ENCODE measurements around the gene TMEM151B.
"Not testable (repeated sequence)": the region's sequence is repeated elsewhere in the genome, so short reads cannot be mapped to it uniquely, and the experiment has no call there.

TMEM151B gene

DNA sequence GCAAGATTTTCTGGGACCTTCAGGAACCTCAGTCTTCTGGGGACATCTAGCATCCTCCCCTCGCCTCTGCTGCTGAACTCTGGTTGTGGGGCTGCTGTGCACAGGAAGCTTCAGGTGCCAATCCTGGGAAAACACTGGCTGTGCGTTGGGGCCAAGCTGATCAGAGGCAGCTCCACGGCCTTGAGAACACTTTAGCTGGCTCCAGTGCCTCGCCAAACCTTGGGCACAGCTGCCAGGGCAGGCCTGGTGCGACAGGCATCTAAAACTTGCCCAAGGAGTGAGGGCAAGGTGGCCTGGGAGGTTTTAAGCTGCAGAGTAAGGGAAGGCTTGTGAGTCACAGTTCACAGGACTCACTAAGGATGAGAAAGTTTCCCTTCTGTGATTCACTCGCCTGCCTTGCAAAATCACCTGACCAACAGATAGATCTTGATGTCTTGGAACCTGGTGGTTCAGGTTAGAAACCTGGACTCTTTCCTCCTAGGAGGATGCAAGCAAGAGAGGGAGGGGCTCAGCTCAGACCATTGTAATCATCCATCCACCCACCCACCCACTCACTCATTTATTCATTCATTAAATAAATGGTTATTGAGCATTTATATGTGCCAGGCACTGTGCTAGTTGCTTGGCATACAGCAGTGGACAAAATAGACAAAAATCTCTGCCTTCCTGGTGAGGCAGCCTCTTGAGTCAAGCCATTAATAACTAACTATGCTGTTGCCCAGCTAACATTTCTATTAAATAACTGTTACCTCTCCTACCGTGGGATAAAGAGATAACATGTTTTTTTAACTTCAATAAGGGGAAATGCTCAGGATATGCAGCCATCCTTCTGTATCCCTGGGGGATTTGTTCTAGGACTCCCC lies 69.7 kb downstream of the TMEM151B start:
- DNase-seq, result no peak

DNA sequence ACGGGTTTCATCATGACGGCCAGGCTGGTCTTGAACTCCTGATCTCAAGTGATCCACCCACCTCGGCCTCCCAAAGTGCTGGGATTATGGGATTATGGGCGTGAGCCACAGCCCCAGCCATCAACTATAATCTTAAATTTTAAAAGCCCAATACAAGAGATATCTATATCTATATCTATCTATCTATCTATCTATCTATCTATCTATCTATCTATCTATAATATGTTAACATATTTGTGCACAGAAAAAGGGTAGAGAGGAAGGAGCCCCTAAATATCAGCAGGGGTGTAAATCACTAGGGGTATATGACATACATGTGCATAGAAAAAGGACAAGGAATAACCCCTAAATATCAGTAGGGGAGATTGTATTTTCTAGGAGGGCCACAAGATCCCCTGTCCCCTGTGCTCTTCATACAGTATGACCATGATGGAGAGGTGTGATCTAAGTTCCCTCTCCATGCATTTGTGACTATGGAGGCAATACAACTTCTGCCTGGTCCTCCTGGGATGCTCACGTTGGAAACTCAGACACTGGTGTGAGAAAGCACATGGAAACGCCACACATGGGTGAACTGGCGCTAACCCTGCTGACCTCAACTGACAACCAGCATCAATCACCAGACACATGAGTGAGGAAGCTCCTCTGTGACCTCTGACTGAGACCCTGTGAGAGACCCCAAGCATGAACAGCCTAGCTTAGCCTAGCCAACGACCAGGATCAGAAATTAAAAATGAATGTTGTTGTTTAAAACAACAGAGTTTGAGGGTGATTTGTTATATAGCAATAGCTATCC lies 71.0 kb downstream of the TMEM151B start:
- DNase-seq, result no peak

DNA sequence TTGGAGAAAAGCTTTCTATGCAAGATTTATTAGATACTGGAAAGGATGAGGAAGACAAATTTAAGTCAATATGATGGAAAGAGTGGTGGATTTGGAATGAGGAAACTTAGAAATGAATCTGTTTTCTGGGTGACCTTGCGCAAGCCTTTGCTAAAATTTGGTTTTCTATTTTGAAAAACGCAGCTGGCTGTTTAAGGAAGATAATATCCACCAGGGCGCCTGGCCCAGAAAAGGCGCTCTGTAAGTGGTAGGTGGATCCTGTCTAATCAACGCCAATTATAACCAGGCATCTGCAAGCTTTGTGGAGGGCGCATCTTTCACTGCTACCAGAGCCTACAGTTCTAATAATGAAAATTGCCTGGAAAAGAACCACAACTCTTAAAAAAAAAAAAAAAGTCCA lies 71.8 kb downstream of the TMEM151B start:
- peak; percentile 79 for DNase-seq

DNA sequence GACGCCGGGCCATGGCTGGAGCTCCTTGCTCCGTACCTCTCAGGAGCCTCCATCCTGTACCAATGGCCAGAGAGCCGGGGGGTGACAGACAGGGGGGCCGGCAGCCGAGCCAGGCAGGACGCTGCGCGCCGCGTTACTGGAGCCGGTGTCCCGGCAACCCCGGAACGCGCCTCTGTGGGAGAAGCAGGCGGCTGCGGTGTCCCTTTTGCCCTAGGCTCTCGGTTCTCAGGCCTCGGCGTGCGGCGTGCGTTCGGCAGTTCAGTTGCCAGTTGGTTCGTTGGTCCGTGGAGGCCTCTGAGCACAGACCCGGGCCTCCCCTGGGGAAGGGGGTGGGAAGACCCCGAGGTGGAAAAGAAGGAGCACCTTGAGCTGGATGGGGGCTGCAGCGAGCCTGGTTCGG lies 72.2 kb downstream of the TMEM151B start, which contains the start of gene SPATS1:
SPATS1 (plus strand) TSS at position 162 of the 400 bp plus-strand sequence. CDS start 446 bp downstream, outside the sequence.
- peak; percentile 35 for DNase-seq

DNA sequence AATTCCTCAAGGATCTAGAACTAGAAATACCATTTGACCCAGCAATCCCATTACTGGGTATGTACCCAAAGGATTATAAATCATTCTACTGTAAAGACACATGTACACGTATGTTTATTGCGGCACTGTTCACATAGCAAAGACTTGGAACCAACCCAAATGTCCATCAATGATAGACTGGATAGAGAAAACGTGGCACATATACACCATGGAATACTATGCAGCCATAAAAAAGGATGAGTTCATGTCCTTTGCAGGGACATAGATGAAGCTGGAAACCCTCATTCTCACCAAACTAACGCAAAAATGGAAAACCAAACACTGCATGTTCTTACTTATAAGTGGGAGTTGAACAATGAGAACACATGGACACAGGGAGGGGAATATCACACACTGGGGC lies 76.6 kb downstream of the TMEM151B start:
- not testable (repeated sequence) for DNase-seq

DNA sequence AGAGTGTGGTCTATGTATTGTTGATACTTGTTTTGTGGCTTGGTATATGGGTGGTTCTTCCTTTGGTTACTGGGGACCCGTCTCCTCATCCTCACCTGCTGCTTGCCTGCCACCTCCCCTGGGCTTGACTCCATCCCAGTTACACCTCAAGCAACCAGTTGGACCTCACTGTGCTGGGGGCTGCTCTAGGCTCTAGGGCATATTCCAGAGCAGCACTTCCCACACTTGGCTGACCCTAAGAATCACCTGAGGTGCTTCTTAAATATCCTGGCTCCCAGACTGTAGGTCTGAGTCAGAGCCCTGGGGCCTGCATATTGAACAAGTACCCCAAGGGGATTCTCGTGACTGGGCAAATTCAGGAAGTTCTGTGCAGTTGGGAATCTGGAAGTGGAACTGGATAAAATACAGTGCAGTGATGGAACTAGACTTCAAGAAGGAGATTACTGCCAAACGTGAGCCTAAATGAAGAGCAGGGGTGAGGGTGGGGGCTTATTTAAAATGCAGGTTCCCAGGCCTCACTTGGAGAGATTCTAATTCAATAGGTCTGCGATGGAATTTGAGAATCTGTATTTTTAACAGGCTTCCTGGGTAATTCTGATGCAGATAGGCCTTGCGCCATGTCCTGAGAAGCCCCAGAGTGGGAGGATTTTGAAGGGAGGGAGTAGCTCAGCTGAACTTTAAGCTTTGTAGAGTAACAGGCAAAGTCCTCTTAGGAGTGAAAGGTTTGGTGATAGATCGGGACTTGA lies 79.8 kb downstream of the TMEM151B start:
- no peak for DNase-seq

DNA sequence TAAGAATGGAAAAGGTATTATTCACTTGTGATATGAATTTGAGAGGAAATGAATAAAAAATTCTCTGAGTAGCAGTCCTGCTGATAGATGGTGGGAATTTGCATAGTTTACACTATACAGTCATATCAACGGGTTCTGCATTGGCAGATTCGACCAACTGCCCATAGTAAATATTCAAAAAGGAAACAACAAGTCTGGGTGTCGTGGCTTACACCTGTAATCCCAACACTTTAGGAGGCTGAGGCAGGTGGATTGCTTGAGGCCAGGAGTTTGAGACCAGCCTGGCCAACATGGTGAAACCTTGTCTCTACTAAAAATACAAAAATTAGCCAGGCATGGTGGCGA lies 80.4 kb downstream of the TMEM151B start:
- DNase-seq, result not testable (repeated sequence)

DNA sequence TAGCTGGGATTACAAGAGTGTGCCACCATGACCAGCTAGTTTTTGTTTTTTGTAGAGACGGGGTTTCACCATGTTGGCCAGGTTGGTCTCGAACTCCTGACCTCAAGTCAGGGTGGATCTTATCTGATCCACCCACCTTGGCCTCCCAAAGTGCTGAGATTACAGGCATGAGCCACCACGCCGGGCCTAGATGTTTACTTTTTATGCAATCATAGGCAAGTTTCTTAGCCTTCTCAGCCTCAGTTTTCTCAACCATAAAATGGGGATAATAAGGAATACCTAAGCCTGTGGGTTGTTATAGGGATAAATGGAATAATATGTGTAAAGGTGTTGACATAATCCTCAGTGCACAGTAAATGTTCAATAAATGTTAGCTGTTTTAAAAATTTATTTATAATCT lies 82.0 kb downstream of the TMEM151B start:
- DNase-seq, result no peak

DNA sequence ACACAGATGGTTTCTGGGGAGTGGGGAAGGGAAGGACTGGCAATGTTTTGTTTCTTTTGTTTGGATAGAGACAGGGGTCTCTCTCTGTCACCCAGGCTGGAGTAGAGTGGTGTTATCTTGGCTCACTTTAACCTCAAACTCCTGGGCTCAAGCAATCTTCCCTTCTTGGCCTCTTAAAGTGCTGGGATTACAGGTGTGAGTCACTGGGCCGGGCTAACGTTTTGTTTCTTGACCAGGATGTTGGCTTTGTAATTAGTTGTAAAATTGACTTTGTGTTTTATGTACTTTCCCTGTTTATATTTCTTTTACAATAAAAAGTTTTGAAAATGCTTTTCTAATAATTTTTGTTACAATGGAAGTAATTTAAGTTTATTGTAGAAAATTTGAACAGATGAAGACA lies 83.1 kb downstream of the TMEM151B start:
- no peak for DNase-seq

DNA sequence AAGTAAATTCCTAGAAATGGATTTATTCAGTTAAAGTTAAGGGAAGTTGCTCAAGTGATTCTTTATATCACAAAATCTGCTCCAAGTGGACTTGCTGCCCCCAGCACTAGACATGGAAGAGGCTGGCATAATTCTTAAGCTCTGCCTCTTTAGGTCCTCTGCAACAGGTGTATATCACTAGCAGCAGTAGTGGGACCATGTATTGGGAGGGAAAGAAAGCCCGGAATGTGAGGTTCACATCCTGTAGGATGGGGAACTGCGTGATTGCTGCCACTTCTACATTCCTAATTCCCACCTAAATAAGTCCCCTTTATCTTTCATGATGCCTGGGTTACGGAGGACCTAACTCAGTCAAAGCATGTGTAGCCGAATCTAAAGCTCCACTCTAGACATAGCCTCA lies 85.4 kb downstream of the TMEM151B start:
- no peak for DNase-seq

DNA sequence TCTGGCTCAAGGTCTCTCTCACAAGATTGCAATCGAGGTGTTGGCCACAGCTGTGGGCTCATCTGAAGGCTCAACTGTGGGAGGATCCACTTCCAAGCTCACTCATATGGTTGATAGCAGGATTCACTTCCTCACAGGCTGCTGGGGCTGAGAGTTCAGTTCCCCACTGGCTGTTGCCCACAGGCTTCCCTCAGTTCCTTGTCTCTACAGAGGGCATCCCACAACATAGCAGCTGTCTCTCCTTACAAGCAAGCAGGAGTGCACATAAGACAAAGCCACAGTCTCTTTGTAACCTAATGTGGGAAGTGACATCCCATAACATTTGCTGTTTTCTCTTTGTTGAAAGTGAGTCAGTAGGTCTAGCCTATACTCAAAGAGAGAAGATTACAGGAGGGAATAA lies 86.2 kb downstream of the TMEM151B start:
- DNase-seq, result no peak
